HG03460 (cell line): ENCODE data around the gene GCNT4.

Experiments
- ATAC-seq: cut with Tn5 transposase; IDR thresholded peaks from one replicate; pipeline ENCODE4 v1.9.1; 2021; ENCODE audit not compliant: unreplicated experiment

The GCNT4 gene

DNA sequence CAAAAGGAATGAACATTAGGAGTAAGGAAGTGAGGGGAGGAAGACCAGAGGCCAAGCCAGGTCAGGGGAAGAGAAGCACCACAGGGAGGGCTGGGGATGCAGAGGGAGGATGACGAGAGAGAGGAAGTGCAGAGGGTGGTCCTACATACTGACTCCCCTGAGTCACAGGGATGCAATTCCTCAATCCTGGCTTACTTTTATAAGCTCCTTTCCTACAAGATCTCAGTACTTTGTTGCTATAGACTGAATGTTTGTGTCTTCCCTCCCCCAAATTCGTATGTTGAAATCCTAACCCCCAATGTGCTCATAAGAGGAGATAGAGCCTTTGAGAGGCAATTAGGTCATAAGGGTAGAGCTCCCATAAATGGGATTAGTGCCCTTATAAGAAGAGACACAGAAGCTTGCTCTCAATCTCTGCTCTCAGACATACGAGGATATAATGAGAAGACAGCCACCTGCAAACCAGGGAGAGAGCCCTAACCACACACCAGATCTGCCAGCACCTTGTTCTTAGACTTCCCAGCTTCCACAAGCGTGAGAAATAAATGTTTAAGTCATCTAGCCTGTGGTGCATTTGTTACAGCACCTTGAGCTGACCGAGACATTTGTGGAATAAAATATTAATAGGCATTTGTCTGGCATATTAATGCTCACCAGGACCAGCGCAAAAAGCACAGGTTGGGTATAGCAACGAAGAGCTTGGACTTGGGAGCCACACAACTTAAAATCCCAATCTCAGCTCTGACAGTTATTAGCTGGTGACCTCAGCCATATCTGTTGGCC is 33.4 kb downstream of the GCNT4 start:
- no peak for ATAC-seq

- ATAC-seq, result no peak
Measured at GRCh38 chr5:75017971-75018370, 34.4 kb downstream of the GCNT4 start.

GRCh38 chr5:75016896-75017295 is 35.5 kb downstream of the GCNT4 start:
- ATAC-seq, result no peak

DNA sequence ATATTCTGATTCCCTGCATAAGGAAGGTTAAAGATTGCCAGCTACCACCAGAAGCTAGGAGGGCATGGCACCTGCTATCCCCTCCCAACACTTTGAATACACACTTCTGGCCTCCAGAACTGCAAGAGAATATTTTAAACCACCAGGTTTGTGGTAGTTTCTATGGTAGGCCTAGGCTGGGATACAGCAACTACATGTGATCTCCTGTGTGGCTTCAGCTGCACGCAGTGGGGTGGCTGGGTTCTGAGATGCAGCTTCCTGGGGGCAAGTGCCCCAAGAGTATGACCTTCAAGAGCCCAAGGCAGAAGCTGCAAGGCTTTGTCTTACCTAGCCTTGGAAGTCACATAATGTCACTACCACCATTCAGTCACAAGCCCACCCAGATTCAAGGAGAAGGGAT is 39.6 kb downstream of the GCNT4 start:
- no peak for ATAC-seq

GRCh38 chr5:75010838-75011237 is 41.5 kb downstream of the GCNT4 start:
- no peak for ATAC-seq

DNA sequence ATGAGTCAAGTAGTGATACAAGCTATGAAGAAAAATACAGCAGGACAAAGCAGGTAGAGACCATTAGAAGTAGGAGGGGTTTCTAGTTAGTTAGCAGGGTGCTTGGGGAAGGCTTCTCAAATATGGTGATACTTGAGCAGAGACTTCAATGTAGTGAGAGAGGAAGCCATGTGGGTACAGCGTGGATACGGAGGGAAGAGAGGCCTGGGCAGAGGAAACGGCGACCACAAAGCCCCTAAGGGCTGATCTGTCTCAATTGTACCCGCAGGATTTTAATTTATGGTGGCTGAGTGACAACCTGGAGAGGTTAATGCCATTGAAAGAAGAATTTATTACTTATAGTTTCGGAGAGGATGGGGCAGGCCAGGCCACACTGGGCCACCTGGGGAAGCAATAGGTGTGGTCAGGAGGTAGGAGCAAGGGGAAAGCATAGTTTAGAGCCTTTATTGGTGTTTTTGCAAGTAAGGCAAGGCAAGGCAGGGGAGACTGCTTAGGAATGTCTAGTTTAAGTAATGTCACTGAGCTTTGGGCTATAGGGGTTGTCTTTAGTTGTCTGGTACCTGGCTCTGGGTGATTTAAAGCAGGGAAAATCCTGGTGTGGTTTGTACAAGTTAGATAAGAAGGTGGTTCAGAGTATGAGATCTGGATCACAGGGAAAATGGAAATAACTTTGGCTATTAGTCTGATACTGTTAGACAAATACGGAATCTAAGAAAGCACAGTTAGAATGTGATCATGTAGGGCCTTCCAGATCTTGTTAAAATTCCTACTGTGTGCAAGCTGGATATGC is 42.6 kb downstream of the GCNT4 start:
- ATAC-seq, result no peak

DNA sequence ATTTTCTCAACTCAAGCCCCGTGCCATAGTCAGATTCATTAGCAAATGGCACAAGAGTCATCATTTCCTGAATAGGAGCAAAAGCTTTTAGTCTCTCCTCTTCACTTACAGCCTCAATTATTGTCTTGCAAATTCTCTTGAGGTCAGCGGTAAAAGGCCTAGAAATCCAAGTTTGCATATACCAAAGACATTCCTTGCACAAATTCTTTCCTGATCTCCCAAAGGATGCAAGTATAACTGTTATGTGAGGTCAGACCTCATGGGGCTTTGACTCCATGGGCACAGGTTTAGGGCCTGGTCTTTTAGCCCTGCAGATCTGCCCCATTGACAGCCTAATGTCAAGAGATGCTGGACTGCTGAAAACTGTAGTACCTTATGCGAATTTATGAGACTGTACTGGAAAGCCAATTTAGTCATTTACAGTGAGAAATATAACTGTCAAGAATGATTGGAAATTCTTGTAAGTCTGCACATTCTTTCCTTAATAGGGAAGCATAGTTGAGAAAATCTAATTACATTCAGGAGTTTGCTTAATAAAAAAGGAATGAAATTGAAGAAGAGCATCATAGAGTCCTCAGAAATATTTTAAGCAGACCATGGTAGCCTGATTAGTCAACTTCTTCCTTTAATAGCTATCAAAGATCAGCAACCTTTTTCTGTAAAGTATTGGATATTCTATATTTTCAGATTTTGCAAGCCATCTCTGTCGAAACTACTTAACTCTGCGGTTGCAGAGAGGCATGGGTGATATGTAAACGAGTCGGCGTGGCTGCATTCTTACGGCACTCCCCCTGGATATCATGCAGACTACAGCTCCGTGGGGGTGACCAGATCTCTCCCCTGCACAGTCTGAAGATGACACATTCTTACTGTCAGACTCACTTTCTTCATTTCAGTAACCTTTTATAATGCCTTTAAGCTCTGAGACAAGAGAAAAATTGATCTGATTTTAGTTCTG is 45.2 kb downstream of the GCNT4 start:
- no peak for ATAC-seq

DNA sequence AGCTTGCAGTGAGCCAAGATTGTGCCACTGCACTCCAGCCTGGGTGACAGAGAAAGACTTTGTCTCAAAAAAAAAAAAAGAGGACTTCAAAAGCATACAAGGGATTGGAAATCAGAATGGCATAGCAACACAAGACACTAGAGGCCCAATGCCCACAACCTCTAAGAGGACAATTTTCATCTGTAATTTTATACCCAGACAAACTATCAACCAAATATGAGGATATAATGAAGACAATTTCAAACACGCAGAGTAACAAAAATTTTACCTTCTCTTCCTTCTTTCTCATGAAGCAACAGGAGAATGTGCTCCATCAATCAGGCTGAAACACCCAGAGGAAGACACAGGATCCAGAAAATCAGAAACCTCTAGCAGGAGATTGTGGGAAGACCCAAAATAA is 46.8 kb downstream of the GCNT4 start:
- ATAC-seq, result no peak
